Endothelial cell of umbilical vein (primary cell): ENCODE data around the gene TBC1D9B. TPM values are rescaled to one million over a fixed set of nuclear protein-coding genes. Genes with fewer than 3 reads are reported as not detected.

Experiments
- BruUV-seq: library from RNA; stranded (reverse); fragments of 400-500 nt; replicated peaks from 2 replicates; lab custom pipeline; 2021; lab: Mats Ljungman, UMichigan
- CTCF ChIA-PET: fragments of 300-600, 350-600 bp; sonication (Branson Sonifier 250); formaldehyde crosslinking; loops from one replicate; lab custom pipeline; 2021; ENCODE audit warnings: antibody characterized with exemption, inconsistent platforms; lab: Charles Lee
- POLR2A ChIA-PET: fragments of 300-600, 350-600 bp; sonication (Branson Sonifier 250); formaldehyde crosslinking; loops from one replicate; lab custom pipeline; 2021; ENCODE audit warnings: antibody characterized with exemption, inconsistent platforms; lab: Charles Lee
- DNase-seq: peaks from one replicate; pipeline ENCODE4 v3.0.0-alpha.2; 2011; ENCODE audit warnings: low read depth, low spot score
- FAIRE-seq: peaks from 2 replicates; lab custom pipeline; 2011; peaks lifted over from hg19 to GRCh38; lab: Jason Lieb, UNC
- H2AFZ ChIP-seq: 2 replicates; pipeline ENCODE4 v1.6.0; 2012; ENCODE audit warnings: low read depth, low read length, control low read depth, inconsistent platforms
- H3K27ac ChIP-seq: 2 replicates; pipeline ENCODE4 v1.5.1; 2011; ENCODE audit warnings: low read depth, mild to moderate bottlenecking, control low read depth, low read length, moderate library complexity; ENCODE audit not compliant: insufficient read depth
- H3K27me3 ChIP-seq, 2 experiments: 2 replicates each; pipeline versions ENCODE4 v1.6.0 to v1.6.1; 2011; ENCODE audit warnings: low read length in 2 of 2, mixed read lengths in 1 of 2; ENCODE audit not compliant: control insufficient read depth in 2 of 2, insufficient read depth in 2 of 2
- H3K36me3 ChIP-seq, 2 experiments: 2 replicates in 1 of 2; 3 replicates in 1 of 2; pipeline ENCODE4 v1.5.1; 2011; ENCODE audit warnings: low read length in 2 of 2, mild to moderate bottlenecking in 1 of 2, moderate library complexity in 1 of 2; ENCODE audit not compliant: control insufficient read depth in 2 of 2, insufficient read depth in 2 of 2; ENCODE audit errors: extremely low read depth in 1 of 2
- H3K4me1 ChIP-seq: 3 replicates; pipeline ENCODE4 v1.5.1; 2011; ENCODE audit warnings: mild to moderate bottlenecking, low read length; ENCODE audit not compliant: control insufficient read depth, insufficient read depth; ENCODE audit errors: extremely low read depth
- H3K4me2 ChIP-seq: 2 replicates; pipeline ENCODE4 v1.6.1; 2011; ENCODE audit warnings: low read length, control low read depth, mixed read lengths; ENCODE audit not compliant: insufficient read depth
- H3K4me3 ChIP-seq, 3 experiments: fragments of 200-600 bp in 1 of 3; sonication (generic), shearing (Covaris generic) in 1 of 3; replicated peaks in 1 of 3; 2 replicates each; pipeline ENCODE4 v1.5.1; 2011 to 2016; ENCODE audit warnings: control low read depth in 3 of 3, low read length in 3 of 3, mild to moderate bottlenecking in 2 of 3, inconsistent platforms in 1 of 3, low read depth in 1 of 3, moderate library complexity in 1 of 3; ENCODE audit not compliant: insufficient read depth in 1 of 3
- H3K79me2 ChIP-seq: 2 replicates; pipeline ENCODE4 v1.6.0; 2012; ENCODE audit warnings: low read length, inconsistent platforms; ENCODE audit not compliant: control insufficient read depth, insufficient read depth
- H3K9ac ChIP-seq: replicated peaks from 2 replicates; pipeline ENCODE3; 2011; ENCODE audit warnings: low read length, control low read depth; ENCODE audit not compliant: insufficient read depth; ENCODE audit errors: extremely low read depth
- H3K9me1 ChIP-seq: replicated peaks from 3 replicates; pipeline ENCODE4 v1.6.0; 2011; ENCODE audit warnings: mild to moderate bottlenecking, low read length; ENCODE audit not compliant: control insufficient read depth, insufficient read depth; ENCODE audit errors: extremely low read depth
- H3K9me3 ChIP-seq: replicated peaks from 2 replicates; pipeline ENCODE4 v1.5.1; 2012; ENCODE audit warnings: low read length, inconsistent platforms; ENCODE audit not compliant: control insufficient read depth, insufficient read depth
- H4K20me1 ChIP-seq: replicated peaks from 2 replicates; pipeline ENCODE3; 2011; ENCODE audit warnings: mild to moderate bottlenecking, low read length; ENCODE audit not compliant: control insufficient read depth, insufficient read depth; ENCODE audit errors: extremely low read depth
- CTCF ChIP-seq, 2 donors: IDR thresholded peaks; 1 replicate in 1 of 2; 2 replicates in 1 of 2; pipeline ENCODE4 v1.5.1; 2011; ENCODE audit warnings: low read length in 2 of 2, mild to moderate bottlenecking in 2 of 2, moderate library complexity in 2 of 2, control low read depth in 1 of 2, inconsistent platforms in 1 of 2, low read depth in 1 of 2; ENCODE audit not compliant: insufficient read depth in 1 of 2; ENCODE audit errors: extremely low read depth in 1 of 2
- JUN ChIP-seq: IDR thresholded peaks from 2 replicates; pipeline ENCODE4 v1.6.1; 2011; ENCODE audit warnings: borderline replicate concordance, low read depth; ENCODE audit not compliant: insufficient read length, insufficient read depth
- dilution Hi-C: fragments of 300-500 bp; cut with MboI; formaldehyde crosslinking; loops from one replicate; pipeline ENCODE4 v1.15.0; 2019; ENCODE audit warnings: low sequenced_read_pairs; ENCODE audit not compliant: extremely low pct_ligation_motif_present
- intact Hi-C: fragments of 100-400 bp; cut with micrococcal nuclease; formaldehyde crosslinking; loops from one replicate; pipeline ENCODE4 v1.10.0; 2022
- polyA plus RNA-seq, 4 experiments: library from polyadenylated mRNA; depleted of rRNA in 3 of 4; stranded (reverse) in 3 of 4; unstranded in 1 of 4; fragments of >200 nt; gene quantifications; 2 replicates each; pipeline versions ENCODE4 v1.2.1 to v1.2.3, GENCODE V29; 2011 to 2012; ENCODE audit warnings: missing spikeins in 1 of 4
- total RNA-seq: library from RNA; stranded (reverse); gene quantifications from 2 replicates; pipeline ENCODE4 v1.2.3, GENCODE V29; 2021

TBC1D9B gene
- total and polyA plus RNA-seq, 2 donors (not counting 3 experiments of a cell fraction or from before 2014, with no cell fraction given) = 82.8 to 150 TPM

- no peaks in the 10 kb centered on the region for H4K20me1 ChIP-seq
- peaks cover 2 to 66% of the 10 kb centered on the region in 2 experiments for H3K36me3 ChIP-seq
Observed at GRCh38 chr5:179870403-179870903, 37.2 kb downstream of the TBC1D9B start.

More at GRCh38 chr5:179870403-179870903, 37.2 kb downstream of the TBC1D9B start:
- DNase-seq = peak; percentile 54
- no peaks in the 10 kb centered on the region for H3K4me1 ChIP-seq
- dilution Hi-C loops = no loop called here
- no peaks in the 10 kb centered on the region for H3K79me2 ChIP-seq
- intact Hi-C loops = loop anchor here (1.0 kb wide), 2 partner anchors 35 to 220 kb away; no protein-coding TSS in a partner anchor
- H3K9me3 ChIP-seq = no peaks in the 10 kb centered on the region
- H2AFZ ChIP-seq = no peak overlapping the region
- H3K9me1 ChIP-seq = no peaks in the 10 kb centered on the region
- peak in 1 of 2 donors; percentile 72 for TF ChIP-seq CTCF (IDR thresholded peaks at IDR 0.05; ENCODE audit: extremely low read depth in 1 of 2, insufficient read depth in 1 of 2, low read depth in 1 of 2, low read length in 2 of 2)
- TF ChIP-seq JUN = no peak
- CTCF ChIA-PET = interaction anchor here (0.9 kb wide), 1 partner anchor 68 kb away, joined by 3 read pairs; no protein-coding TSS in a partner anchor
- H3K4me3 ChIP-seq = no peak overlapping the region
- H3K9ac ChIP-seq = no peak overlapping the region
- no peaks in the 10 kb centered on the region for H3K27me3 ChIP-seq
- no peak for FAIRE-seq
- no peak overlapping the region for H3K4me2 ChIP-seq
- no TSS peak for BruUV-seq
- POLR2A ChIA-PET = no interaction called here
- H3K27ac ChIP-seq = no peak overlapping the region
